WTC11 (cell line): ENCODE data around the gene B4GALNT3. TPM values are rescaled to one million over a fixed set of nuclear protein-coding genes. Genes with fewer than 3 reads are reported as not detected.

Source experiments
- ATAC-seq: fragments of 200-7000 bp; cut with Tn5 transposase; 2 replicates; pipeline ENCODE4 v1.10.0; 2021; ENCODE audit warnings: mild to moderate bottlenecking, moderate library complexity
- CTCF ChIA-PET: fragments of 300-600 bp; sonication (Branson Sonifier 250); formaldehyde crosslinking; loops from one replicate; lab custom pipeline; 2021; ENCODE audit warnings: antibody characterized with exemption; lab: Charles Lee
- POLR2A ChIA-PET: fragments of 350-600 bp; sonication (Branson Sonifier 250); formaldehyde crosslinking; loops from one replicate; lab custom pipeline; 2021; ENCODE audit warnings: antibody characterized with exemption; lab: Charles Lee
- DNase-seq: peaks from one replicate; pipeline ENCODE4 v3.0.0; 2021; ENCODE audit warnings: low spot score
- H3K27ac Mint-ChIP-seq: 2 replicates; pipeline ENCODE4 v1.8.0; 2021; ENCODE audit warnings: mixed read lengths
- H3K27me3 Mint-ChIP-seq: 2 replicates; pipeline ENCODE4 v1.8.0; 2021; ENCODE audit warnings: low read depth, mild to moderate bottlenecking, moderate library complexity, mixed read lengths
- H3K36me3 Mint-ChIP-seq: 2 replicates; pipeline ENCODE4 v1.8.0; 2021; ENCODE audit warnings: mixed read lengths
- H3K4me1 Mint-ChIP-seq: 2 replicates; pipeline ENCODE4 v1.8.0; 2022; ENCODE audit warnings: mixed read lengths
- H3K4me3 Mint-ChIP-seq: 2 replicates; pipeline ENCODE4 v1.8.0; 2021; ENCODE audit warnings: mild to moderate bottlenecking, moderate library complexity, mixed read lengths
- H3K9me3 Mint-ChIP-seq: 2 replicates; pipeline ENCODE4 v1.8.0; 2021; ENCODE audit warnings: mixed read lengths
- AFF4 ChIP-seq: sonication (generic); formaldehyde crosslinking; IDR thresholded peaks from 2 replicates; pipeline ENCODE4 v1.8.1; 2023; ENCODE audit warnings: mild to moderate bottlenecking, missing genetic modification reagents, borderline replicate concordance
- CBFB ChIP-seq: sonication (generic); formaldehyde crosslinking; IDR thresholded peaks from 2 replicates; pipeline ENCODE4 v1.8.1; 2022; ENCODE audit warnings: mild to moderate bottlenecking, low read depth, missing genetic modification reagents
- CTCF ChIP-seq: fragments of 200-600 bp; IDR thresholded peaks from 2 replicates; pipeline ENCODE4 v1.8.0; 2022; ENCODE audit warnings: antibody characterized with exemption
- GABPB1 ChIP-seq: sonication (generic); formaldehyde crosslinking; IDR thresholded peaks from 2 replicates; pipeline ENCODE4 v1.8.1; 2023; ENCODE audit warnings: mild to moderate bottlenecking, missing genetic modification reagents
- GRHL2 ChIP-seq: fragments of 250-450 bp; sonication (Bioruptor Pico); IDR thresholded peaks from 2 replicates; pipeline ENCODE4 v1.8.0; 2022; ENCODE audit warnings: mild to moderate bottlenecking, moderate library complexity; ENCODE audit not compliant: insufficient replicate concordance, severe bottlenecking
- KAT7 ChIP-seq: sonication (generic); formaldehyde crosslinking; IDR thresholded peaks from 2 replicates; pipeline ENCODE4 v1.8.1; 2023; ENCODE audit warnings: missing genetic modification reagents, mild to moderate bottlenecking, borderline replicate concordance
- NR2C2 ChIP-seq: sonication (generic); formaldehyde crosslinking; IDR thresholded peaks from 2 replicates; pipeline ENCODE4 v1.8.0; 2022; ENCODE audit warnings: mild to moderate bottlenecking, missing genetic modification reagents
- OVOL2 ChIP-seq: fragments of 250-450 bp; sonication (Bioruptor Pico); IDR thresholded peaks from 2 replicates; pipeline ENCODE4 v1.9.0; 2021; ENCODE audit warnings: mild to moderate bottlenecking, borderline replicate concordance
- RELA ChIP-seq: sonication (generic); formaldehyde crosslinking; IDR thresholded peaks from 2 replicates; pipeline ENCODE4 v1.8.1; 2022; ENCODE audit warnings: missing genetic modification reagents, mild to moderate bottlenecking, borderline replicate concordance
- TEAD1 ChIP-seq: sonication (generic); formaldehyde crosslinking; IDR thresholded peaks from 2 replicates; pipeline ENCODE4 v1.8.0; 2022; ENCODE audit warnings: mild to moderate bottlenecking, missing genetic modification reagents
- TEAD4 ChIP-seq: sonication (generic); formaldehyde crosslinking; IDR thresholded peaks from 2 replicates; pipeline ENCODE4 v1.8.0; 2022; ENCODE audit warnings: mild to moderate bottlenecking, missing genetic modification reagents
- USF1 ChIP-seq: sonication (generic); formaldehyde crosslinking; IDR thresholded peaks from 2 replicates; pipeline ENCODE4 v1.8.0; 2022; ENCODE audit warnings: mild to moderate bottlenecking, missing genetic modification reagents
- USF2 ChIP-seq: sonication (generic); formaldehyde crosslinking; IDR thresholded peaks from 2 replicates; pipeline ENCODE4 v1.8.1; 2023; ENCODE audit warnings: mild to moderate bottlenecking, missing genetic modification reagents, moderate library complexity
- ZNF317 ChIP-seq: sonication (generic); formaldehyde crosslinking; IDR thresholded peaks from 2 replicates; pipeline ENCODE4 v1.8.1; 2023; ENCODE audit warnings: low read depth, mild to moderate bottlenecking, moderate library complexity, missing genetic modification reagents, borderline replicate concordance
- total RNA-seq: library from RNA; stranded (reverse); gene quantifications from 3 replicates; pipeline ENCODE4 v1.2.3, GENCODE V29; 2021
- TF ChIP-seq, protein P1 (sequence below): fragments of 250-450 bp; sonication (Bioruptor Pico); IDR thresholded peaks from 2 replicates; pipeline ENCODE4 v2.1.2; 2022; ENCODE audit warnings: mild to moderate bottlenecking, moderate library complexity
- TF ChIP-seq, protein P2 (sequence below): sonication (generic); formaldehyde crosslinking; IDR thresholded peaks from 2 replicates; pipeline ENCODE4 v1.8.0; 2022; ENCODE audit warnings: mild to moderate bottlenecking, missing genetic modification reagents

B4GALNT3 gene
- total RNA-seq, 1 experiment from 2014 or later, result 19.0 TPM

- TF ChIP-seq AFF4 (CRISPR knock-in tag) (no peak), NR2C2 (CRISPR knock-in tag) (no peak), GRHL2 (CRISPR knock-in tag) (no peak), ZNF317 (CRISPR knock-in tag) (no peak), RELA (CRISPR knock-in tag) (no peak), TEAD4 (CRISPR knock-in tag) (no peak), USF2 (CRISPR knock-in tag) (no peak), CTCF (no peak), GABPB1 (CRISPR knock-in tag) (no peak), OVOL2 (no peak), KAT7 (no peak), TEAD1 (CRISPR knock-in tag) (no peak), USF1 (no peak), CBFB (CRISPR knock-in tag) (no peak)
- TF ChIP-seq, protein P1, sequence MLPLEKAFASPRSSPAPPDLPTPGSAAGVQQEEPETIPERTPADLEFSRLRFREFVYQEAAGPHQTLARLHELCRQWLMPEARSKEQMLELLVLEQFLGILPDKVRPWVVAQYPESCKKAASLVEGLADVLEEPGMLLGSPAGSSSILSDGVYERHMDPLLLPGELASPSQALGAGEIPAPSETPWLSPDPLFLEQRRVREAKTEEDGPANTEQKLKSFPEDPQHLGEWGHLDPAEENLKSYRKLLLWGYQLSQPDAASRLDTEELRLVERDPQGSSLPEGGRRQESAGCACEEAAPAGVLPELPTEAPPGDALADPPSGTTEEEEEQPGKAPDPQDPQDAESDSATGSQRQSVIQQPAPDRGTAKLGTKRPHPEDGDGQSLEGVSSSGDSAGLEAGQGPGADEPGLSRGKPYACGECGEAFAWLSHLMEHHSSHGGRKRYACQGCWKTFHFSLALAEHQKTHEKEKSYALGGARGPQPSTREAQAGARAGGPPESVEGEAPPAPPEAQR (CRISPR knock-in tag), result no peak
- TF ChIP-seq, protein P2, sequence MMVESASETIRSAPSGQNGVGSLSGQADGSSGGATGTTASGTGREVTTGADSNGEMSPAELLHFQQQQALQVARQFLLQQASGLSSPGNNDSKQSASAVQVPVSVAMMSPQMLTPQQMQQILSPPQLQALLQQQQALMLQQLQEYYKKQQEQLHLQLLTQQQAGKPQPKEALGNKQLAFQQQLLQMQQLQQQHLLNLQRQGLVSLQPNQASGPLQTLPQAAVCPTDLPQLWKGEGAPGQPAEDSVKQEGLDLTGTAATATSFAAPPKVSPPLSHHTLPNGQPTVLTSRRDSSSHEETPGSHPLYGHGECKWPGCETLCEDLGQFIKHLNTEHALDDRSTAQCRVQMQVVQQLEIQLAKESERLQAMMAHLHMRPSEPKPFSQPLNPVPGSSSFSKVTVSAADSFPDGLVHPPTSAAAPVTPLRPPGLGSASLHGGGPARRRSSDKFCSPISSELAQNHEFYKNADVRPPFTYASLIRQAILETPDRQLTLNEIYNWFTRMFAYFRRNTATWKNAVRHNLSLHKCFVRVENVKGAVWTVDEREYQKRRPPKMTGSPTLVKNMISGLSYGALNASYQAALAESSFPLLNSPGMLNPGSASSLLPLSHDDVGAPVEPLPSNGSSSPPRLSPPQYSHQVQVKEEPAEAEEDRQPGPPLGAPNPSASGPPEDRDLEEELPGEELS (CRISPR knock-in tag), result no peak
- TF ChIP-seq, all 79 proteins: peak for 0
- DNase-seq (no peak), ATAC-seq (no peak)
- CTCF ChIA-PET, result interaction anchor here (0.6 to 3.0 kb wide), 5 partner anchors 27 to 1012 kb away, joined by 3 to 14 read pairs (median 8); no protein-coding TSS in a partner anchor
- H3K9me3 Mint-ChIP-seq, result no peaks in the 10 kb centered on the region
- no peaks in the 10 kb centered on the region for H3K27me3 Mint-ChIP-seq
- H3K4me3 Mint-ChIP-seq, result no peak overlapping the region
- H3K36me3 Mint-ChIP-seq, result no peaks in the 10 kb centered on the region
- POLR2A ChIA-PET, result no interaction called here
- H3K4me1 Mint-ChIP-seq, result peaks cover 14% of the 10 kb centered on the region
- no peak overlapping the region for H3K27ac Mint-ChIP-seq
Observed at GRCh38 chr12:543114-543451, 83.3 kb downstream of the B4GALNT3 start.
